GM12878 (cell line): ENCODE data around the gene CSRP3.

Experiments
- NFYB ChIP-seq: IDR thresholded peaks from 2 replicates; pipeline ENCODE4 v1.6.1; 2011; ENCODE audit warnings: low read depth, mild to moderate bottlenecking, low read length, improper control_type of control experiment, moderate library complexity; ENCODE audit not compliant: insufficient read depth
- NR2C2 ChIP-seq: IDR thresholded peaks from 2 replicates; pipeline ENCODE4 v1.6.1; 2011; ENCODE audit warnings: borderline replicate concordance, low read depth; ENCODE audit not compliant: control insufficient read depth, insufficient read length
- RAD21 ChIP-seq: IDR thresholded peaks from 2 replicates; pipeline ENCODE4 v1.6.1; 2011; ENCODE audit warnings: mild to moderate bottlenecking, low read depth, low read length, moderate library complexity; ENCODE audit not compliant: insufficient read depth
- STAT3 ChIP-seq: IDR thresholded peaks from 2 replicates; pipeline ENCODE4 v1.6.1; 2011; ENCODE audit warnings: low read depth, low read length, improper control_type of control experiment
- TF ChIP-seq, protein P1 (sequence below), 3 experiments: IDR thresholded peaks in 2 of 3; conservative IDR thresholded peaks in 1 of 3; 2 replicates each; pipeline ENCODE4 v1.5.1; 2011; ENCODE audit warnings: low read depth in 3 of 3, low read length in 3 of 3, mild to moderate bottlenecking in 3 of 3, control low read depth in 2 of 3, moderate library complexity in 2 of 3, inconsistent platforms in 1 of 3, mixed read lengths in 1 of 3; ENCODE audit not compliant: control insufficient read depth in 2 of 3, insufficient read depth in 1 of 3; ENCODE audit errors: extremely low read depth in 1 of 3

GRCh38 chr11:19134004-19134403 lies 67.8 kb downstream of the CSRP3 start:
- no peak for TF ChIP-seq STAT3
- no peak for TF ChIP-seq NR2C2
- TF ChIP-seq, protein P1, sequence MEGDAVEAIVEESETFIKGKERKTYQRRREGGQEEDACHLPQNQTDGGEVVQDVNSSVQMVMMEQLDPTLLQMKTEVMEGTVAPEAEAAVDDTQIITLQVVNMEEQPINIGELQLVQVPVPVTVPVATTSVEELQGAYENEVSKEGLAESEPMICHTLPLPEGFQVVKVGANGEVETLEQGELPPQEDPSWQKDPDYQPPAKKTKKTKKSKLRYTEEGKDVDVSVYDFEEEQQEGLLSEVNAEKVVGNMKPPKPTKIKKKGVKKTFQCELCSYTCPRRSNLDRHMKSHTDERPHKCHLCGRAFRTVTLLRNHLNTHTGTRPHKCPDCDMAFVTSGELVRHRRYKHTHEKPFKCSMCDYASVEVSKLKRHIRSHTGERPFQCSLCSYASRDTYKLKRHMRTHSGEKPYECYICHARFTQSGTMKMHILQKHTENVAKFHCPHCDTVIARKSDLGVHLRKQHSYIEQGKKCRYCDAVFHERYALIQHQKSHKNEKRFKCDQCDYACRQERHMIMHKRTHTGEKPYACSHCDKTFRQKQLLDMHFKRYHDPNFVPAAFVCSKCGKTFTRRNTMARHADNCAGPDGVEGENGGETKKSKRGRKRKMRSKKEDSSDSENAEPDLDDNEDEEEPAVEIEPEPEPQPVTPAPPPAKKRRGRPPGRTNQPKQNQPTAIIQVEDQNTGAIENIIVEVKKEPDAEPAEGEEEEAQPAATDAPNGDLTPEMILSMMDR (IDR thresholded peaks at IDR 0.05 in 2 of 3, conservative IDR thresholded peaks at IDR 0.05 in 1 of 3; ENCODE audit: control insufficient read depth in 2 of 3, extremely low read depth in 1 of 3, insufficient read depth in 1 of 3, low read depth in 3 of 3, low read length in 3 of 3), result no peak
- TF ChIP-seq NFYB, result no peak
- no peak for TF ChIP-seq RAD21
